Left cardiac atrium (tissue), 4 donors: ENCODE data around the gene CYB5R2. TPM values are rescaled to one million over a fixed set of nuclear protein-coding genes. Genes with fewer than 3 reads are reported as not detected.

Experiments
- ATAC-seq, 2 donors: fragments of 200-7000 bp; cut with Tn5 transposase; one replicate each; pipeline ENCODE4 v1.9.1; 2020; ENCODE audit warnings: mild to moderate bottlenecking in 2 of 2, moderate library complexity in 2 of 2
- DNase-seq: peaks from one replicate; pipeline ENCODE4 v3.0.0-alpha.2; 2020
- intact Hi-C, 2 donors: fragments of 100-400 bp; cut with DNase I; formaldehyde crosslinking; loops; one replicate each; pipeline versions ENCODE4 v1.14.1 to v1.15.1; 2022 to 2023
- total RNA-seq, 2 donors: library from RNA; stranded (reverse); fragmentation: NEBNext Ultra II Directional; extraction: Animal tissue kit (Norgen Biotek cat#: 25700); gene quantifications; one replicate each; pipeline ENCODE4 v1.2.1, GENCODE V29; 2021
- donor health status: DM: no; HTN: yes; CAD: no.
- donor health status: DM: no; HTN: yes; CAD: no; lungs with severe emphysema.
- donor health status: DM: yes; HTN: yes; CAD: no.
- donor health status: Dilated cardiomyopathy.

The CYB5R2 gene
- total RNA-seq, 2 donors from 2014 or later: 3.3 to 3.7 TPM

DNA sequence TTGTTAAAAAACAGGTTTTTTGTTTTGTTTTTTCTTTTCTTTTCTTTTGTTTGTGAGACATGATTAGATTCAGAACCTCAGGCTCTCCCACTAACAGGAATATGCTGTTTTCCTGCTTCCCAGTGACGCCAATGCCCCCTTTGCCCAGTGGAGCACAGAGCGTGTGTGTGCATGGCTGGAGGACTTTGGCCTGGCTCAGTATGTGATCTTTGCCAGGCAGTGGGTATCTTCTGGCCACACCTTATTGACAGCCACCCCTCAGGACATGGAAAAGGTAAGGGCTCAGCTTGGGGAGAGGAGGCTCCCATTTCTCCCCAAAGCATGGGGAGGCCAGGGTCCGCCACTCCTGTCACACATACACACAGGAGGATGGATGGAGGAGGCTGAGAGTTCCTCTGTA, 25.0 kb downstream of the CYB5R2 start:
- intact Hi-C loops: no loop called here
- DNase-seq: no peak
- no peak for ATAC-seq

DNA sequence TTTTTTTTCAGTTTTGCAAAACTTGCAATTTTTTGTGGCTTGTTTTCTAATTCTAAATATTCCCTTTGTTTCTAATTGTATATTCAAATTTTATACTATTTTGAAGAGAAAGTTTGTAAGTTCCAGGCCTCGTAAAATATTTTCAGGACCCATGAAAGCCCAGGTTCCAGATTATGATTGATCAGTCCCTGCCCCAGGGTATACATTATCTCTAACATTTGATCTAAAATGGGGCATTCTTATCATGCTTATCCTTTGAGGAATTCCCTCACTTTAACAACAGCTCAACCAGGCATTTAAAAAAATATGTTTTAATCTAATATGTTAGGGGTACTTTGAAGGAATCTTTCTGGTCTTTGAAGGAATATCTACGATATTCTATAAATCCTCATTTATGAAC, 26.4 kb downstream of the CYB5R2 start:
- no peak for ATAC-seq
- intact Hi-C loops: no loop called here
- no peak for DNase-seq

DNA sequence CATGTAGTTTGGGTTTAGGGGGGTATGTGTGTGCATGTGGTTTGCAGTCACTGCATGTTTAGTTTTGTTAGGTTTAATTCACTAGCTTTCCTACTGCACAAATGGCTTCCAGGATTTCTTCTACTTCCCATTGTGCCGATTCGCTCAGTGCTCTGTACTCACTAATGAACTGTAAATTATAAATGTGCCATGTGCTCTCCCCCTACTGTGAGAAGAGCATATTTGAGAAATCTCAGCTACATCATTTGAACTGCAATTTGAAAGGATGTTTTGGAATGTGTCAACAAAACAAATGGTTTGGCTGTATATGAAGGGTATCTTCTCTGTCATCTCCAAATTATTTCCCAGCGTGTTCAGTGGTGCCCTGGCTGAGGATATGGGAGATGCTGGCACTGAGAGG, 28.1 kb downstream of the CYB5R2 start:
- ATAC-seq (no peak), DNase-seq (no peak)
- intact Hi-C loops: no loop called here

DNA sequence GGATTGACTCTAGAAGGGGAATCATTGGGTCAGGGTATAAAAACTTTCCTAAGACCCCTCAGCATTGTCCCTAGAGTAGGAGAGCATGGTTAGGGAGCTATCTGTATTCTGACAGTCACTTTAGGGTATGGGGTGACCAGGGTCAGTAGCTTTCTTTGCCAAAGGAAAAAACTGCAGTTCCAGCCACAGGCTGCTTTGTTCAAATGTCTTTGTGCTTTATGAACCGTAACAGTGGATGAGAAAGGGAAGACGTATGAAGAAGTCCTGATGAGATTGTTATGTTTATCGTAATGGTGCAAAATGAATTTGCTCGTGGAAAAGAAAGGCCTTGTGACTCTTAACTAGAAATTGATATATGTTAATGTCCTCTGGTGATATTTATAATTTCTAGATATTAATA, 30.0 kb downstream of the CYB5R2 start:
- no peak for DNase-seq
- intact Hi-C loops: no loop called here
- ATAC-seq: no peak

DNA sequence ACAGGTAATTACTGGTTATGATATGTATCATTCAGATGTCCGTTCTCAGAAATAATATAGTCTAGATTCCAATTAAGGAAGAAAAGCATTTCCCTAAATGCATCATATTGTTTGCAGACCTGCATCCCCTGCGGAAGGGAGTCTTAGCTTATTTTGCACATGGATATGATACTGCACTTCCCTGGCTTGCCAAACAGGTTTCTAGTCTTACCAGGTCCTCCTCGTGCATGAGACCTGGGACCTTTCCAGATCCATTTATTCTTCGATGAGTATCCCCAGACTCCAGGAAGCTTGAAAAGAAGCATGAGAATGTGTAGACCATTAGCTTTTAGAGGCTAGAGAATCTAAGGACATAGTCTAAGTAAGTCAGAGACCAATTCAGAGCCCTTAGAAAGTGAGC, 30.6 kb downstream of the CYB5R2 start:
- DNase-seq (no peak), ATAC-seq (no peak)
- intact Hi-C loops: no loop called here

DNA sequence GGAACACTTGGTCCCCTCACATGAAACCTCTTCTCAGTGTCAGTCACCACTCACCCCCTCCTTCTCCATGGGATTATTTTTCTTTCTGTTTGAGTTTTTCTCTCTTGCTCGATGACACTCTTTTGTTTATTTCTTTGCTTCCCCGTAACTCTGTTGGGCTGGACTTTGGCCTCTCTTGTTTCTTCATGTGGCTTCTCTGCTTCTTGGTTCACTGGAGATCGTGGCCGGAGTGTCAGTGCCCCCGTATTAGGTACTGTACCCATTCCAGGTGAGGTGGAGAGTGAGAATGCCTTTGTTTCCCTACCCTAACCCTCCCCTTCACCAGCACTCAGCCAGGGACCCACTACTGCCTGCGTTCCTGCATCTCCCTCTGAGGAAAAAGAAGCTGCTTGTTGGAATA, 32.5 kb downstream of the CYB5R2 start:
- no peak for DNase-seq
- ATAC-seq: no peak
- intact Hi-C loops: no loop called here

DNA sequence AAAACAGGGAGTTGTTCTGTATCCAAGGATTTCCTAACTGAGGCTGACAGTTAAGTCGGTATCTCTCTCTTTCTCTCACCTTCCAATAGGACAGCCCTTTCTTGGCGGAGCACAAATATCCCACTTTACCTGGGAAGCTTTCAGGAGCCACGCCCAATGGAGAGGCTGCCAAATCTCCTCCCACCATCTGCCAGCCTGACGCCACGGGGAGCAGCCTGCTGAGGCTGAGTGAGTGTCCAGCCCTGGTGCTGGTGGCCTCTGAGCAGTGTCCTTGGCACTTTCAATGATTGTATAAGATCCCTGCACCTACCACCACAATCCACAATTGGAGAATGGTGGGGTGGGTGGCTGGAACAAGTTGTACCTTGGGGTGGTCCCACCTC, 33.7 kb downstream of the CYB5R2 start:
- intact Hi-C loops: no loop called here
- no peak for ATAC-seq
- DNase-seq: peak; percentile 29

DNA sequence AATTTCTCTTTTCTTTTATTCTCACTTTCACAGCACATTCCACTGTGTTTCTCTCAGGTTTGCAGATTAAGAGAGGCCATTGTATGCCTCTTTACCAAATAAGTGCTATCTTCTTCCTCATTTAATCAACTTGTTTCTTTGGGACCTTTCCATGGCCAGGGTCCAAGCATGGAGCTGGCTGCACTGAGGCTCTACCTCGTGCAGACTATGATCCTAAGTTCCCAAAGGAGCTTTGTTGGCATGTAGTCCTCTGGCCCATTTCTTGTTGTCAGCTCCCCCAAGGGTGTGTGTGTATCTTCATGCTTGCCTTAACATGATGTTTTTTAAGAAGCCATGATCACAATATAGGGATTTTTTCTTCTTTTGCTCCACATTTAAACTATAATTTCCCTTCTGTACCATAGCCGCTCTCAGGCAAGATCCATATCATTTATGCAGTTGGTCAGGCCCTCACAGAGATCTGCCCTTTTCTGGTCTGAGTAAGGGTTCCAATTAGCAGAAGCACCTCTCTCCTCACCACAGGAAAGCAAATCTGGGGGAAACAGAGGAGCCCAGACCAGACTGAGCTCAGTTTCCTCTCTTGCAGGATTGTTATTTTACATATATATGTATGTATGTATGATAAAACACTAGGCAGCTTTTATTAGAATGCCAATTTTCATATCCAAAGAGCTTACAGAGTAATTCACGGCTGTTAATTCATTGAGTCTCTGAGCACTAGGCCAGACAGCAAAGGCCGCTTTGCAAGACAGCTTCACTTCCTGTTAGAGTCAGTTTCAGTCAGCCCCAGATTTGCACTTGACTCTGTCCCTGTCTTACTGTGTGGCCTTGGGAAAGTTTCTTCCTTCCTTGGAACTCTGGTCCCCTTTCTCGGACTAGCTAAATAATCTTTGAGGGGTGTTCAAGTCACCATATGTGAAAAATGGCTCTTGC, 34.3 kb downstream of the CYB5R2 start:
- DNase-seq (peak; percentile 52), ATAC-seq (peak in 1 of 2 donors; percentile 52)
- intact Hi-C loops: no loop called here

DNA sequence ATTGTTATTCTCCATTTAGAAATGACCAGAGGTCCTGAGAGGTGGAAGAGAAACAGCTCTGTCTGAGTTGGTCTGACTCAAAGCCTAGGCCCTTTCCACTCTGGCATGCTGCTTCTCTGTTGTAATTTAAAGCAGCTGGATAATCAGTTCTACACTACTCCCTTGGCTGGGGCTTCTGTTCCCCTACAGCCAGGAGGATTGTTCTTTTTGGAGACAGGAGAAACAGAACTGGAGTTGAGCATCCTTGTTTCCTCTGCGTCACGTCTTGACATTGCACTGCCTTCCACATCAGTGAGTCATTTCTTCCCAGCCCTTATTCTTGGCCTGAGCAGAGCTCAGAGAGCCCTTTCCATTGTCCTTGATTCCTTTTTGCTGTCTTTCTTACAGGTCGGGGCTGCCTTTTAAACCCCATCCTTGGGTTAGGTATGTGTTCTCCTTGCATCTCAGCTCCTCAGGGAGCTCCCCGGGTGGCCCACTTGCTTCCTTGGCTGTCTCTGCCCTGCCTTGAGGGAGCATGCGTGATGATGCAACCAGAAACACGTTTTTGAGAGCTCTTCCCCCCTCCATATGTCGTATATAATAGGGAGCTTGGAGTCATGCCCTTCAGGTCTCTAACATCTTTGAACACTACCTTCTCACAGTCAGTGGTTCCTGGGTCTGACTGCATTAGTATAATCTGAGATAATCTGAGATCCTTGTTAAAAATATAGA, 35.7 kb downstream of the CYB5R2 start:
- DNase-seq: peak; percentile 56
- peak; percentile 72 to 90 for ATAC-seq
- intact Hi-C loops: no loop called here

DNA sequence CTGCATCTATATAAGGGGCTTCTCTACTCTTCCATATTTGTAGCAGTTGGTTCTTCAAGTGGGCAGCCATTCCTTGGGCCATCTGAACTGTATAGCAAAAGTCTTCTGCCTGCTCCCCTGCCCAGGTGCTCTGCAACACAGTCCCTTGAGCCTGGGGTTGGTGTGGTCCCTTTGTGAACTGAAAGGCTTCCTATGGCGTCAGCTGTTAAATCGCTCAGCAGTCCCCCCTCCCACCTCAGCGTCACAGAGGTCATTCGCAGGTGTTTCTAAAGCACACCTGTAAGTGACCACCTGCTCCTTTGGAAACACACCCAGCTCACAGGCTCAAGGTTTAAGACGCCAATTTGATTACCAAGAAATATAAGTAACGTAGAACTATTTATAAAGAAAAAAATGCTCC, 37.0 kb downstream of the CYB5R2 start:
- DNase-seq: no peak
- intact Hi-C loops: no loop called here
- ATAC-seq: no peak

DNA sequence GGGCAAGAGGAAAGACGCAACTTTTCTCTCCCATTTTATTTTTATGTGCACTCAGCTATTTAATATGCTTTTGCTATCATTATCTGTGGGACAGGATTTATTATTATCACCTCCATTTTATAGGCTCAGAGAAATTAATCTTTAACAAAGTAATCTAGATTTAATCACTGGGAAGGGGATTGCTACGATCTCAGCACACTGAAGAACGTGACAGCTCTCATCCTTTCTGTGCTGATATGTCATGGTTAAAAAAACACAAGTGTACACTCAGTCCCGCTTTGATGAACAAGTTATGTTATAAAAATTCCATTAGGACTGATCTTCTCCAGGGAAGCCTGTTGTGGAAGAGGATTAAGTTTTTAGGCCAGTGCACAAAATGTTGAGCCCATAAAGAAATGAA, 37.6 kb downstream of the CYB5R2 start:
- DNase-seq: no peak
- intact Hi-C loops: no loop called here
- no peak for ATAC-seq

DNA sequence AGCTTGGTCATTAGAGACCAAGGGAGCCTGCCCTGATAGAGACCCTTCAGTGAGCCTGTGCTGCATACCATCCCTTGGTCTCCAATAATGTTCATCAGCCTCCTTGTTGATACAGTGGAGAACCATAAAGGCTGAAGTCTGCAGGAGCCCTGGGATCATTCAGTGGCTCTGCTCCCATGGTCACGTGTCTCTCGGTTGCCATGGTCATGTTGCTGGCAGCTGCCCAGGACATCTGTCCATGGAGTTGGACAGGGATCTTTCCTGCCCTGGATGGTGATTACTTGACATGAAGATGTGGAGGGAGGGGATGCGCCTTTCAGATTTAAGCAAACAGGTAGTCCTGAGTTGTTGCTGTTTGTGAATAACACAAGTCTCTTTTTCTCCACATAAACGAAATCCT, 38.2 kb downstream of the CYB5R2 start:
- ATAC-seq (no peak), DNase-seq (peak; percentile 23)
- intact Hi-C loops: no loop called here

DNA sequence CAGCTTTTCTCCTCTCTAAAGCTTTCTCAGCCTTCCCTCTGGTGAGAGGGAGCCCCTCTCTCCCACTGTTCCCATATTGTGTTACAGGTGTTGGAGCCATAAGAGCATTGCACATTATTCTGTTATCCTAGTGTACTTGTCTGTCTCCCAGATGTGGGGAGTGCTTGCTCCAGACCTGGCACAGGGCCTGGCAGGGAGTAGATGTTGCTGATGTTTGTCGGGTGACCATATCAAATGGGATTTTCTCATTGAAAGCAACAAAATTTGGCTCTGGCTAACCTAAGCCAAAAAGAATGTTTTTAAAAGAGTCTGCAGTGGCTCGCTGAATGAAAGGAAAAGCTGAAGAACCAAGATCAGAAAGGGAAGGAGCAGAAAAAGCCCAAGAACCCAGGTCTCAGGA, 41.1 kb downstream of the CYB5R2 start:
- ATAC-seq (no peak), DNase-seq (no peak)
- intact Hi-C loops: no loop called here

DNA sequence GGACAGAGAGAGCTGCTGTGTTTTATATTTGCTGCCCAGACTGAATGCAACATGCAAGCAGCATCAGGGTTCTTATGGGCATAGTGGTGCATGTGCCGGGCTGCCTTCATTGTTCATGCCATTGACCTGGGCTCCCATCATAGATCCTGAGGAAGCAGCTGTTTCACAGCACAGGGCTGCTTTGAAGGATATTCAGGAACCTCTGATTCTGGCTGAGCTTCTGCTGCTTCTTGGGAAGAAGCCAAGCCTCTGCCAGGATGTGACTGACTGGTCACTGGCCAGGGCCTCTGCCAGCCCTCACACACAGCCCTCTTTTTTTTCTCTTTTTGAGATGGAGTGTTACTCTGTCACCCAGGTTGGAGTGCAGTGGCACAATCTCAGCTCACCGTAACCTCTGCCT, 43.3 kb downstream of the CYB5R2 start:
- intact Hi-C loops: no loop called here
- ATAC-seq (peak; percentile 71 to 72), DNase-seq (no peak)

DNA sequence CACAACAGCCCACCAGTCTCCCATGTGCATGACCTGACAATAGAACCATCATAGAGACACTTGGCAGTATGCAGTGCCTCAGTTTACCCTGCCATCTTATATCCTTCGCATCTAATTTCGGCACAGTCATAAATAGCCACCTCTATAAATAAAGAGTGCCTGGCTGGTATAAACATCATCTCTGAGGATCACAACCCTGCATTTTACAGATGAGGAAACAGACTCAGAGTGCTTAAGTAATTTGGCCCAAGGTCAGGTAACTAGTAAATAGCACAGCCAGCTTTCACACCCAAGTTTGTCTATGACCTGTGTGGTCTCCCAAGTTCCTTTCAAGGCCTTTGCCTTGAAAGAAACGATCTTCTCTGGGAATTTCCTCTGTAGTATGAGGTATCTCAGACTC, 44.6 kb downstream of the CYB5R2 start:
- intact Hi-C loops: no loop called here
- ATAC-seq (no peak), DNase-seq (no peak)

DNA sequence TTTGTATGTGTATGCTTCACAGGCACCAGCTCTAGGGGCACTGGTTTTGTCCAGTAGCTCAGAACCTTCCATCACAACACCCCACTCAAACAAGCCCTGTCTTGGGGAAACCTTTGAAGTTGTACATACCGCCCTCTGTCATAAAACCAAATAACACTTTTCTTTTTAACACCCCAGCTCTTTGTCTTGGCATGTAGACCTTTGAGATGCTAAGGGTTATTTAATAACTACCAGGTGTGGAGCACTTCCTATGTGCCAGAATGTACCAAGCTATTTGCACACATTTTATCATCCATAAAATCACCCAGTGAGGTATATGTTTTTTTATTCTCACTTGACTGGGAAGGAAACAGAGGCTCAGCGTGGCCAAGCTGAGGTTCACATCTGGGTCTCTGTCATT, 50.6 kb downstream of the CYB5R2 start:
- intact Hi-C loops: no loop called here
- ATAC-seq: no peak
- no peak for DNase-seq

DNA sequence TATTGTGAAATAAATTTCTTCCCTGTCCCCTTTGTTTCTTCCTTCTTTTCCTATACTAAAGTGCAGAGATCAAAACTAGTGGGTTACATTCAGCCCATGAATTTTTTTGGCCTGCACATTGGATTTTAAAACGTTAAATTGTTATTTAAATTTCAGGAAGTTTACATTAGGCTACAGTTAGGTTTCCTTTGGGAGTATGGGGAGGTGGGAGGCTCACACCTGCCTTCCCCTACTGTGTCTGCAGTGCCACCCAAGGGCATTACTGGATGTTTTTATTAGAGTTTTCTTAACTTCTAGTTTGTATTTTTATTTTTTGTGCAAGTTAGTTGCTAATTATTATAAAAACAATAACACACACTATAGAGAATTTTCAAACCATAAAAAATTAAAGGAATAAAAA, 51.7 kb downstream of the CYB5R2 start:
- no peak for DNase-seq
- no peak for ATAC-seq
- intact Hi-C loops: no loop called here

DNA sequence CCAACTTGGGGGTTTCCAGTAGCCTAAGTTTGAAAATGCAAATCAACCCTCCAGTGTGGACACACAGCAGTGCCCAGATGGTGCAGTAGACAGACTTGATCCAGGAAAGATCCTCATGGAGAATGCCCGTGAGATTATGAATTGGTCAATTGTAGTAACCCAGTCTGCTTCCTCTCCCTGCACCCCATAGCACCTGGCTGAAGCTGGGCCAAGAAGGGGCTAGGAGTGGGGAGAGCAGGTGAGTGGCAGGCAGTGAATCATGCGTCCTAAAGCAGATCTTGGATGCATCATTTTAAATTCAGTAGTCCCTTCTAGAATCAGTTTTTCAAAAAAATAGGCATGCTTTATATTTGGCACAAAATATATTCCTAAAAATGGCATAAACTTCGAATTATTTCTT, 52.2 kb downstream of the CYB5R2 start:
- intact Hi-C loops: no loop called here
- DNase-seq (no peak), ATAC-seq (no peak)

DNA sequence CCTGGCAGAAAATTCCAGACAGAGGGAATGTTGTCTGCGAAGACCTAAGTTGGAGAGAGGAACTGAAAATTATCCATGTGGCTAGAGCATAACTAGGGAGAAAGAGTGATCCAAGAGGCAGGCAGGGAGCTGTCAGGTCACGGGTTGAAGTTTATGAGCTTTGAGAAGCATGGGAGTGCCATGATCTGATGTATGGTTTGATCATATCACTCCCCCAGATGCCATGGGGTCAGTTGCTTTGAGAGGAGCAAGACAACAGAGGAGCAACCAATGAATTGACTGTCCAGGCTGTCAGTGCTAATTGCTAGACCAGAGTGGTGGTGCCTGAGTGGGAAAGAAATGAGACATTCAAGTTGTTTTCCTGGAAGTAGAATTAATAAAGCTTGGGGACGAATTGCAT, 54.0 kb downstream of the CYB5R2 start:
- ATAC-seq (no peak), DNase-seq (no peak)
- intact Hi-C loops: no loop called here

DNA sequence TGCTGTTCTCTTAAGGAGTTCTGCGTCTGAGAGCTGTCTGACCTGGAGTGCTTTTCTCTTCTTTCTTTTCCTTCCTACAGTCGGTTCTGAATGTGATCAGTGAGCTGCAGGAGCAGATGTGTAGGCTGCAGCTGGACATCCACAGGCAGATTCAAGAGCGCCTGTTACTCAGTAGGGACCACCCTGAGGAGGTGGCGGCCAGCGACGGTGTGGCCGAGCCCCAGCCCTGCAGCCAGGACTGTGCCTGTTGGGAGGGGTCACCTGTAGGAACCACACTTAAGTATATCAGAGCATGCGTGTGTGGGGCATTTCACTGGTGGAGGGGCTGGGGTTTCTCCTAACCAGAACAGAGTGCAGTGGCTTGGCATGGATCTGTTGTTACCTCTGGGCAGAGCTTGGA, 56.3 kb downstream of the CYB5R2 start:
- DNase-seq (no peak), ATAC-seq (no peak)
- intact Hi-C loops: no loop called here
